ENCODE results near the gene RAB3B.

GRCh38 chr1:51955797-51956527, 34.5 kb downstream of the RAB3B start:
- TF ChIP-seq POLR2A (IDR thresholded peaks at IDR 0.05; ENCODE audit: low read depth, low read length) (no peak), TAF1 (IDR thresholded peaks at IDR 0.05; ENCODE audit: borderline replicate concordance, low read depth, low read length) (no peak)

Data from GM12892 (cell line).